Activated CD4-positive, alpha-beta T cell treated with anti-CD3 and anti-CD28 coated beads, Interleukin-2, amount 50 U/mL, for 4 hours (primary cell): Measurements from ENCODE around the gene OARD1.
A peak's percentile ranks its signal among the peaks of the same experiment; 100 is the strongest.

Experiments
- DNase-seq, 2 experiments: peaks; one replicate each; pipeline ENCODE4 v3.0.0-alpha.2; 2020

OARD1 gene

GRCh38 chr6:41074692-41075436, 2.7 kb upstream of the OARD1 start:
- no peak for DNase-seq

DNA sequence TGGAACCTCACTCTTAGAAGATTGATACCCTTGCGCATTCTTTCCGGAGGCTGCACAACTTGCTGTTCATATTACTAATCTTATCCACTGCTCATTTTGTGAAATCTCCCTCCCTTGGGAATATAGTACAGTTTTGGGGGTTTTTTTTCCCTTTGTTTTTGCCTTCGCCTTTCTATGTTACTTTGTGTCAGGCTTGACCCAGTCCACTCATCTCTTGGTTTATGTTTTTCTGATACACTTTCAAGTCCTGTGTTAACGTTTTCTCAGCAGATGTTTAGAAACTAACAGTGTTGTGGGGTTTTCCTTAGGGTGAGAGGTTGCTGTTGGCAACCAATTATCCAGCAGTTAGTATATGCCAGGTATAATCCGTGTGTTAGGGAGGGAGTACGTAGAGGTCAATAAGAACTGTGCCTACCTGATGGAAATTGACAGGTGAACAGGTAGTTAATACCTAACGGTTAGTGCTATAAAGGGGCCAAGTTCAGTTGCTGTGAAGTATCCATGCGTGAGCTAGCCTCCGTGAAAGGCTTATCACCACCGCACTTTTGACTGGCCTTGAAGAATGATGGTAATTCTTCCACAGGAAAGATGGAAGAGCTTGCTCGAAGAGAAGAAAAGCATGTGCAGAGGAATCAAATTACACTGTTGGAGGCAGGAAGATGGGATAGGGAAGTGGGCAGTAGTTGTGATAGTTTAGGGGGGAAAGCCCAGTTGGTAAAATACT, 2.0 kb upstream of the OARD1 start:
- DNase-seq, result no peak

GRCh38 chr6:41073203-41073967, 1.2 kb upstream of the OARD1 start:
- DNase-seq, result peak; percentile 71 to 76

GRCh38 chr6:41072836-41073202, 663 bp upstream of the OARD1 start, which contains the start of gene NFYA:
NFYA (plus strand) TSS chr6:41072974; CDS start chr6:41079090, 6,116 bp downstream.
- DNase-seq, result peak in 1 of 2 experiments; percentile 100

DNA sequence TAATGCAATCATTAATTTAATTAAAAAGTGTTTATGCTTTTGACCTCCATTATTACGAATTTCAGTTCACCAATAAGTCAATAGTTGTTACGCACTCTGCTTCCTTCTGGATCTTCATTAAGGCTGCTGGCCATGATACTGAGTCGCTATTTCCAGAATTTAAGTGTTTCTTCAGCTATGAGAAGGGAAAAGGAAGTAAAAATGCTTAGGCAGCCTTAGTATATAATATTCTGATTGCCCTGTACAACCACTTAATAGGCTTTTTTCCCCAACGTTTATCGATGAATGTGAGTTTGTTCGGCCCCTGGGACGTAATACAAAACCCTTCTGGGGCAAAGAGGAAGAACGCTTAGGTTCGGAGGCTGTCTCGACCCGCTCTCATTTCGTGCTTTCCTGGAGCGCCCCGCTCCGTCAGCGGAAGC, 644 bp downstream of the OARD1 start:
- DNase-seq, result no peak

DNA sequence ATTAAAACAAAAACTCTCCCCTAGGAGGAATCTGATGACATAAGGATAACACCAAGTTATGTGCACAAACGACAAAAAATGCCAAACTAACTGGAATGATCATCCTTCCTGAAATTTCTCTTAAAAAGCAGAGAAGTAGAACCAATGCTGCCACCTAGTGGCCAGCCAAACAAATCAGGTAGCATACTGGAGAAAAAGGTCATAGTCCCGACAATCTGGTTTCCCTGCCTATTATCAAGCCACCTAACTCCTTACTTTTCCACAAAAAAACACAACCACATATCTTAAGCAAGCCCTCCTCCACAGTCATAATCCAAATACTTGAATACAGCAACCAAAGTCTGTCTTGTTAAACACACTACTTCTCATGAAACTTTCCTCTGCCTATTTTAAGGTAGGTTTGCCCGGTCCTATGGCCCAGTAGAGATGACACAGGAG, 5.3 kb downstream of the OARD1 start:
- peak; percentile 52 to 61 for DNase-seq

DNA sequence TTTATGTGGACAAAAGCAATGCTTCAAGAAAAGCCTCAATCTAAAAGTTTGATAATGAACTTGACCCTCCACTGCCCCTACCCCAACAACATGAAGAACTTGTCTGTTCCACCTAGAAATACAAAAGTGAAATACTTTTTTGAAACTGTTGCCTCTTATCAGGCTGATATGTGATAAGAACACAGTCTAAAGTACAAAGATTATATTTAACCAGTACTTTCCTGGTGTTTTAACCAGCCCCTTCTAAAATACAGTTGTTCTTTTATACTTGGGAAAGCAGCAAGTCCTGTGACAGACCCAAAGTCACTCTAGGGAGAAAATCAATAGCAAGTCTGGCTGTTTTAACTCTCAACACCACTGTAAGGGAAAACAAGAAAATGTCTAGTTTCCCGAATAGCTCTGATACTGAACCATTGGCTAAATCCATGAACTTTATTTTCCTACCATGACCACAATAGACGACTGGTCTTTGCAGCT, 6.6 kb downstream of the OARD1 start:
- no peak for DNase-seq

GRCh38 chr6:41064841-41065240, 7.3 kb downstream of the OARD1 start:
- no peak for DNase-seq

GRCh38 chr6:41063884-41064285, 8.3 kb downstream of the OARD1 start:
- no peak for DNase-seq

DNA sequence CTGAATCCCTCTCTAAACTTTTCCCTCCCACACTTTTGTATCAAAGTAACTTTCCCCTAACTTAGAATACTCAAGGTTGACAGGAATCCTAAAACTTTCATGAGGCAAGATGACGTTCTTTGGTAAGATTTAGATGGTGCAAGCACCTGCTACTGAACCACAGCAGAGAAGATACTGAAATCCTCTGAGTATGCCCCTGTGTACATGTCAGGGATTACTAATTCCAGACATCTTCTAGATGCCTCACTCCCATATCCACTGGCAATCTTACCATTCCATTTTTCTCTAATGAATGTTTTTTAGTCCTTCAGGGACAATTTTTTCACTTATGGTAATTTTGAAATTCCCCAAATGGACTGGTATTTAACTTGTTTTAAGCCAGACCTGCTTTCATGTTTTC, 10.1 kb downstream of the OARD1 start:
- no peak for DNase-seq

GRCh38 chr6:41061196-41061726, 10.9 kb downstream of the OARD1 start:
- no peak for DNase-seq

DNA sequence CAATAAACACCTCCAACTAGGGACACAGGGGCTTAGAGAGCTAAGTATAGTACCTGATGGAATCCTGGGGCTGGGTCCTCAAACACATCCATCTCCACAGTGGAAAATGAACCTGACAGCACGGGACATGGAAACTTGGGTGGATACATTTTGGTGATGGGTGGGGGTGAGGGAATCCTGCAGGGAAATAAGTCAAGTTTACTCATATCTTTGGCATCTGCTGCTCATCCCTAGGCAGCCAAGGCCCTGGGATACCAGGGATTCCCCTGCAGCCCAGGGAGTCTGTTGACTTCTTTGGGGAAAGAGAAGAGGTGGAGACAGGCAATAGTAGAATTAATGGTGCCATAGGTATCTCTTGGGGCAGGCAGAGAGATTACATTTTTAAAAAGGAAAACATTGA, 12.6 kb downstream of the OARD1 start:
- no peak for DNase-seq

DNA sequence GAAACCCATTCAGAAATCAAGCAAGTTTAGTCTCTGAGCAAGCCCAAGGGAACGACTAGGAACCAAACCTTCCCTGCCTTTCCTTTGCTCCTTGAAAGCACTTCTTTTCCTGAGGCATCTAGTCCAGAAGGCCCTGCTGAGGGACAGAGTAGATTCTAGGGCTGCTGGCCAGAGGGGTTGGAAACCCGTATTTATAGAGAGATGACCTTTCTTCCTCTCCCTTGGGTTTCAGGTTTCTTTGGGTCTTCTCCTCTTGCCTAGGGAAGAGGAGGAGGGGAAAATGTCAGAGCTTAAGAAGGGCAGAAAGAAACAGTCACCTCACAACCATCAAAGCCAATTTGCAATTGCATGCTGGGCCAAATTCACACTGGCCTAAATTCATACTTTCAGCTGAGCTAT, 13.4 kb downstream of the OARD1 start:
- DNase-seq, result no peak

GRCh38 chr6:41056768-41057490, 15.2 kb downstream of the OARD1 start:
- DNase-seq, result no peak

DNA sequence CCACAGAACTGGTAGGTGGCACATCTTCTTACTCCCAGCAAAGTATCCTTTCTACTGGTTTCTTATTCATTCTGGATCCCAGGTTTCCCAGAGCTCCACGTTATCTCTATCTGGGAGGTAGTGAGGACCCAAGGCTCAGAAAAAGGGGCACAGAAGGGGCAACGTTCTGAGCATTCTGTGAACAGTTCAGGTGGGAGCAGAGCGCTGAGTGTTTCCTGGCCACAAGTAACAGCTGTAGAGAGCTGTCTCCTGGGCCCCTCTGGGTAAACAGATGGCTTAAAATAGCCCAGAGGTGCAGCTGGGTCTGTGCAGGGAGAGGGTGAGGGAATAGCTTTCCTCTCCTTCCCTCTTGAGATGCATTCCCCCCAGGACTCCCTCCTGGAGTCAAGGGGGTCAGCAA, 17.0 kb downstream of the OARD1 start:
- DNase-seq, result no peak

- DNase-seq, result no peak
Measured at GRCh38 chr6:41054511-41054910, 17.6 kb downstream of the OARD1 start.

DNA sequence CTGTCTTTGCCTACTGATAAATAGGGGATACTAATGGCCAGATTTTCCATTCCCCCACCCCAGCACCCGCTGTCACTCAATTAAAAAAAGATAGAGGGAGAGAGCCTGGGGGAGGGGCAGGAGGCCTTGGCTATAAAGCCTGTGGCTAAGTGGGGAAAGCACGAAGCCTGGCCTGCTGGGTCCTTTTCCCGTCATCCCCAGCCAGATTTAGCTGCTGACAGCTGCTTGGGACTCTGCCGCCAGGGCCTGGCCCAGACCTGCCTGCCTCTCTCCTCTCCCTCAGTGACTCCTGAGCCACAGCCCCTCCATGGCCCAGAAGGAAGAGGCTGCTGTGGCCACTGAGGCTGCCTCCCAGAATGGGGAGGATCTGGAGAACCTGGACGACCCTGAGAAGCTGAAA, 19.1 kb downstream of the OARD1 start, which contains the start of gene APOBEC2:
Gene APOBEC2, plus strand, starts transcription at position 162 of the 400 bp plus-strand sequence. Its CDS starts 146 bp downstream, at position 308.
- no peak for DNase-seq

GRCh38 chr6:41051873-41052272, 20.3 kb downstream of the OARD1 start:
- DNase-seq, result no peak

DNA sequence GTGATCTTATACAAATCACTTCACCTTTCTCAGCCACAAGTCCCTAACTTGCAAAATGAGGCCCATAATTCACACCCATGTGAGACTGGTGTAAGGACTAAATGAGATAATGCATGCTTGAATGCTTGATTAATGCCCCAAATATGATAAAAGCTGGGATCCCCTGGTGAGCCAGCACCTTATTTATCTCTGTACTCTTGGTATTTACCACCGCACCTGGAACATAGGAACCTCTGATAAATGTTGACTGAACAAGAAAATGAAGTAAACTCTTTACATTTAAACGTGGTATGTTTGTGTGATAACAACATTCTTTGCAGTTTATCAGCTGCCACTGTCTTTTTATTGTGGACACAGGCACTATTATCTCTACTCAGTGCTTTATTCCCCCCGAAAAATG, 21.6 kb downstream of the OARD1 start:
- DNase-seq, result no peak

DNA sequence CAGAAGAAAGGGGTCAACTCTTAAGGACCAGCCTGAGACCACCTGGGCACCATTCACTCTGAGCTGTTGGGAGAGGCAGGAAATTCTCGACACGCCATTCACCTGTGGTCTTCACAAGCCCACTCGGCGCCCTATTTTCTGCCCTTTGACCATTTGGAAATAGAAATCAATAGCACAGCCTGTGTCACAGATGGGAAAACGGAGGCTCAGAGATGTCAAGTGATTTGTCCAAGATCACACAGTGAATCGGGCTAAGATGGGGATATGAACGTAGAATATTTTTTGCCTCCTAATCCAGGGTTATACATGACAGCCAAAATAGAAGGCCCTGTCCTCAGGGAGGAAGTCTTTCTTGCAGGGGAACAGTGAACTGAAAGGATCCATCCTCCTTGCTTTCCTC, 22.2 kb downstream of the OARD1 start:
- DNase-seq, result no peak

GRCh38 chr6:41049521-41049920, 22.6 kb downstream of the OARD1 start:
- no peak for DNase-seq
